Neuronal stem cell (in vitro differentiated cells): ENCODE measurements around the gene ACSS1.
A peak's percentile ranks its signal among the peaks of the same experiment; 100 is the strongest.

Source experiments
- DNase-seq: peaks from one replicate; pipeline ENCODE4 v3.0.0-alpha.2; 2013; ENCODE audit warnings: low spot score
- H2AFZ ChIP-seq: one replicate; pipeline ENCODE4 v1.6.1; 2013; ENCODE audit warnings: mild to moderate bottlenecking, low read length, inconsistent platforms
- H2AK5ac ChIP-seq: 2 replicates; pipeline ENCODE4 v1.6.1; 2013; ENCODE audit warnings: low read depth, mild to moderate bottlenecking, inconsistent platforms, low read length, moderate library complexity, mixed read lengths
- H2BK120ac ChIP-seq: 2 replicates; pipeline ENCODE4 v1.6.1; 2013; ENCODE audit warnings: low read depth, mild to moderate bottlenecking, inconsistent platforms, low read length, moderate library complexity, mixed read lengths
- H2BK12ac ChIP-seq: one replicate; pipeline ENCODE4 v1.6.1; 2013; ENCODE audit warnings: low read length, inconsistent platforms
- H2BK15ac ChIP-seq: 2 replicates; pipeline ENCODE4 v1.6.1; 2013; ENCODE audit warnings: mild to moderate bottlenecking, low read length, inconsistent platforms, mixed read lengths
- H2BK5ac ChIP-seq: one replicate; pipeline ENCODE4 v1.6.1; 2013; ENCODE audit warnings: inconsistent platforms, mild to moderate bottlenecking, low read length, moderate library complexity
- H3K14ac ChIP-seq: one replicate; pipeline ENCODE4 v1.6.1; 2013; ENCODE audit warnings: low read length, inconsistent platforms
- H3K18ac ChIP-seq: 2 replicates; pipeline ENCODE4 v1.6.1; 2013; ENCODE audit warnings: low read length, inconsistent platforms
- H3K23ac ChIP-seq: 2 replicates; pipeline ENCODE4 v1.6.1; 2013; ENCODE audit warnings: low read depth, mild to moderate bottlenecking, mixed read lengths, low read length, inconsistent platforms; ENCODE audit not compliant: poor library complexity
- H3K27ac ChIP-seq: replicated peaks from 3 replicates; pipeline ENCODE4 v1.5.1; 2013; ENCODE audit warnings: low read length, inconsistent platforms
- H3K27me3 ChIP-seq, 3 experiments: 2 replicates each; pipeline ENCODE4 v1.6.1; 2013; ENCODE audit warnings: low read length in 3 of 3, mild to moderate bottlenecking in 2 of 3, inconsistent platforms in 1 of 3, low read depth in 1 of 3, mixed read lengths in 1 of 3, moderate library complexity in 1 of 3; ENCODE audit not compliant: control insufficient read depth in 3 of 3, insufficient read depth in 3 of 3
- H3K36me3 ChIP-seq, 2 donors: replicated peaks in 1 of 2; 2 replicates each; pipeline ENCODE4 v1.6.1; 2013; ENCODE audit warnings: low read length in 2 of 2; ENCODE audit not compliant: control insufficient read depth in 2 of 2, insufficient read depth in 2 of 2
- H3K4ac ChIP-seq: 2 replicates; pipeline ENCODE4 v1.6.1; 2013; ENCODE audit warnings: inconsistent platforms, mild to moderate bottlenecking, low read length, moderate library complexity
- H3K4me1 ChIP-seq, 2 donors: 1 replicate in 1 of 2; 2 replicates in 1 of 2; pipeline ENCODE4 v1.6.1; 2013; ENCODE audit warnings: low read length in 2 of 2, low read depth in 1 of 2; ENCODE audit not compliant: control insufficient read depth in 2 of 2, insufficient read depth in 1 of 2
- H3K4me2 ChIP-seq: one replicate; pipeline ENCODE4 v1.6.1; 2013; ENCODE audit warnings: mild to moderate bottlenecking, low read length, inconsistent platforms; ENCODE audit not compliant: insufficient read depth, poor library complexity, severe bottlenecking
- H3K4me3 ChIP-seq, 2 donors: 2 replicates each; pipeline ENCODE4 v1.5.1; 2013; ENCODE audit warnings: low read length in 2 of 2, mild to moderate bottlenecking in 2 of 2, inconsistent platforms in 1 of 2, moderate library complexity in 1 of 2
- H3K79me1 ChIP-seq: one replicate; pipeline ENCODE4 v1.6.1; 2013; ENCODE audit warnings: low read depth, mild to moderate bottlenecking, inconsistent platforms, low read length, moderate library complexity
- H3K9ac ChIP-seq: one replicate; pipeline ENCODE4 v1.6.1; 2013; ENCODE audit warnings: mild to moderate bottlenecking, low read depth, low read length, inconsistent platforms; ENCODE audit not compliant: poor library complexity
- H3K9me3 ChIP-seq, 2 donors: replicated peaks in 1 of 2; 2 replicates each; pipeline versions ENCODE3 to v1.6.1; 2013; ENCODE audit warnings: low read length in 2 of 2, mild to moderate bottlenecking in 2 of 2, inconsistent platforms in 1 of 2, low read depth in 1 of 2, mixed read lengths in 1 of 2, moderate library complexity in 1 of 2; ENCODE audit not compliant: control insufficient read depth in 2 of 2, insufficient read depth in 1 of 2
- H4K8ac ChIP-seq: one replicate; pipeline ENCODE4 v1.6.1; 2013; ENCODE audit warnings: low read depth, mild to moderate bottlenecking, inconsistent platforms, low read length, moderate library complexity
- H4K91ac ChIP-seq: one replicate; pipeline ENCODE4 v1.6.1; 2013; ENCODE audit warnings: low read length, low read depth, mild to moderate bottlenecking, inconsistent platforms; ENCODE audit not compliant: poor library complexity
- WGBS, 2 donors: extraction: QIAGEN DNeasy Blood & Tissue Kit; methylation state at CpG; one replicate each; pipeline ENCODE4 v1.1.7; 2013; ENCODE audit warnings: missing lambda C conversion rate in 2 of 2, mixed read lengths in 1 of 2; ENCODE audit not compliant: insufficient read length in 2 of 2, insufficient replicate concordance in 1 of 2; ENCODE audit errors: extremely low coverage in 2 of 2; 5-methylcytosine and 5-hydroxymethylcytosine counted together

The ACSS1 gene

DNA sequence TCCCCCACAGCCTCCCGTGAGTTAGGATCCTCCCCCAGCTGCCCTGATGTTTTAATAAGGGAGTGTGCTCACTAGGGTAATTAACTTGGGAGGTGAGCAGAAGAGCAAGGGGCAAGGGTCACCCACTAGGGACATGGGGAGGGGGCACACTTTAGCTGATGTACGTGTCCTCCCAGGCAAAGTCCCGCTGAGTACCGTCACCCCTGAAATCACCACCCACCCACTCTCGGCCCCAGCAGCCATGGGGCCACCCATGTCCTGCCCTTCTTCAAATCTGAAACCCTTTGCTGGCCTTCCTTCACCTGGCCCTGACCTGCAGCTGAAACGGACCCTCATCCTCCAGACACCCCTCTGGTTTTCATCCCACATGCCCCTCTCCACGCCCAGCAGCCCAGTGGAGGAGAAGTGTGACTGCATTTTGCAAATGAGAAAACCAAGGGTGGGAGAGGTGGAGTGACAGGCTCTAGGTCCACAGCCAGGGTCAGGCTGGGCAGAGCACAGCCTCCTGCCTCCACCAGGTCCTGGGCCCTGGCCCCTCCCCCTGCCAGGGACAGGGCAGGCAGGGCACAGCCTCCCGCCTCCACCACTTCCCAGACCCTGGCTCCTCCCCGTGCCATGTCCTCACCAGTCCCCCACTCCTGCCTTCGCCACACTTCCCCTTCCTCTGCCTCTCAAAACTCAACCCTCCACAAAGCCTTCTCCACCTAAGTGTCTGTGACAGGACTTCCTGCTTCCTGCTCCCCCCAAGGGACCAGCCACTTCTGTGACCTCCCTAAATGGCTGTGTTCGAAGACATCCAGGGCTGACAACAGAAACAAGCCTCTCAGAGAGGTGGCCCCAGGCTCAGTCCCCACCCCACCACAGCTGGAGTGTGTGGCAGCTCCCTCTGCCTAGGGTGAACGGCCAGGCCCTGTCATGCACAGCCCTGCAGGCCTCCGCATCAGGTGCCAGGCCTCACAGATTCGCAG, 15.1 kb downstream of the ACSS1 start:
- Histone ChIP-seq H3K18ac (peak overlapping the region; percentile 77), H2BK12ac (no peak overlapping the region), H3K36me3 (no peaks in the 10 kb centered on the region), H3K4me3 (no peak overlapping the region), H4K8ac (no peak overlapping the region), H2AK5ac (peak overlapping the region; percentile 68), H4K91ac (no peak overlapping the region), H3K23ac (peak overlapping the region; percentile 69), H3K4me2 (no peak overlapping the region), H2BK120ac (no peak overlapping the region), H3K27ac (no peak overlapping the region), H3K4me1 (peaks cover 2 to 7% of the 10 kb centered on the region in 2 donors), H3K14ac (no peak overlapping the region), H3K9me3 (no peaks in the 10 kb centered on the region), H3K79me1 (no peaks in the 10 kb centered on the region), H2BK5ac (no peak overlapping the region), H3K9ac (peak overlapping the region; percentile 7), H3K27me3 (peaks cover 0 to 32% (median 0%) of the 10 kb centered on the region in 3 experiments), H2AFZ (peak overlapping the region; percentile 35), H2BK15ac (peak overlapping the region; percentile 31), H3K4ac (no peak overlapping the region)
- no CpG with 5 or more reads among the region's 14 CpGs for WGBS, 2 donors
- no peak for DNase-seq

DNA sequence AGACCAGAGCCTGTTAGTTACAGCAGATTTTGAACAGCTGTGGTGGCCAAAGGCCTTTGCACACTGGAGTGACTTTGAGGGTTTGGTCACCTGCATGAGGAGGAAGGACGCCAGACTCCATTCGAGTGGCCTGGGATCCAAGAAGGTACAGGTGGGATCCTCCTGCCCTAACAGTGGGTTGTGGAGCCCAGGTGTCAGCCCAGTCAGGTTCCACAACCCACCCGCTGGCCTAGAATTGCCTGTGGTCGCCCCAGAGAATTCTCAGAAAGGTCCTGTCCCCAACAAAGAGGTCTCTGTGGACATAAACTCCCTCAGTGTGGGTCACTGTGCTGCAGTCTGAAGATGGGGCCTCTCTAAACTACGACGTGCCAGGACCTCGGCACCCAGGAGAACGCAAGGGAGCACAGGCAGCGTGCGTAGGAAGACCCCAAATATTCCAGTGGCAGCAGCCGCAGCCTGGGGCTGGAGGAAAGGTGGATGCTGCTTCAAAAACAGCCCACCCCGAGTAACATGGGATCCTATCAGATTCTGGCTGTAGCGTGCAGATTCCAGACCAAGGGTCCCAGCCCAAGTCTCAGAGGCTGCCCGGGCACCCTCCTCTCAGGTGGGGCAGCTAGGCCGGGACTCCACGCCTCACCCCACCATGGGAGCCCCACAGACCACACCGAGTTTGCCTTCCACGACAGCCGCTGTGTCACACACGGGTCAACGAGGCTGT, 16.0 kb downstream of the ACSS1 start:
- Histone ChIP-seq H2AK5ac (peak overlapping the region; percentile 40), H4K91ac (no peak overlapping the region), H3K27ac (no peak overlapping the region), H4K8ac (no peak overlapping the region), H3K79me1 (no peaks in the 10 kb centered on the region), H3K4me1 (peaks cover 2 to 7% of the 10 kb centered on the region in 2 donors), H3K18ac (peak overlapping the region; percentile 60), H2BK12ac (no peak overlapping the region), H3K9me3 (no peaks in the 10 kb centered on the region), H3K4me2 (no peak overlapping the region), H2AFZ (no peak overlapping the region), H2BK5ac (no peak overlapping the region), H3K14ac (no peak overlapping the region), H3K27me3 (peaks cover 0 to 25% (median 0%) of the 10 kb centered on the region in 3 experiments), H3K4me3 (no peak overlapping the region), H3K23ac (peak overlapping the region; percentile 69), H2BK120ac (no peak overlapping the region), H3K4ac (no peak overlapping the region), H2BK15ac (no peak overlapping the region), H3K9ac (no peak overlapping the region), H3K36me3 (no peaks in the 10 kb centered on the region)
- WGBS, 2 donors, result no CpG with 5 or more reads among the region's 21 CpGs
- no peak for DNase-seq

DNA sequence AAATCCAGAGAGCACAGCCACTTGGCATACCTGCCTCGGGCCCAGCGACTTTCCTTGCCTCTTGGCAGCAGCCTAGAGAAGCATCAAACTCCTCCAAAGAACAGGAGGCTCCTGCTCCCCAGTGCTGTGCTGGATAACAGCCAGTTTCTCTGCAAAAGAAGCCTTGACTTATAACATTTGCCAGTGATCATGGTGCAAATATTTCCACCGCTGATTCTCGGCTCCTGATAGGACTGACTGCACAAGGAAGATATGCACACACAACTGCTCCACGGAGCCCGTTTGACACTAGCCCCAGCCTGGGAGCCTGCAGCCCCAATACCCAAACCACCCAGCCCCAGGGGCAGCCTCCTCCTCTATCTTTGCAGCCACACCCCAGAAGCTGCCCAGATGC, 17.5 kb downstream of the ACSS1 start:
- Histone ChIP-seq H4K8ac (no peak overlapping the region), H3K79me1 (no peaks in the 10 kb centered on the region), H3K4me1 (peaks cover 2 to 14% of the 10 kb centered on the region in 2 donors), H3K4me2 (no peak overlapping the region), H3K27ac (no peak overlapping the region), H2AK5ac (no peak overlapping the region), H2AFZ (no peak overlapping the region), H3K9me3 (no peaks in the 10 kb centered on the region), H2BK120ac (no peak overlapping the region), H3K27me3 (peaks cover 0 to 18% (median 2%) of the 10 kb centered on the region in 3 experiments), H4K91ac (no peak overlapping the region), H3K4ac (no peak overlapping the region), H3K36me3 (no peaks in the 10 kb centered on the region), H3K14ac (no peak overlapping the region), H3K23ac (no peak overlapping the region), H2BK12ac (no peak overlapping the region), H2BK15ac (no peak overlapping the region), H2BK5ac (no peak overlapping the region), H3K9ac (no peak overlapping the region), H3K18ac (no peak overlapping the region), H3K4me3 (no peak overlapping the region)
- no CpG with 5 or more reads among the region's 6 CpGs for WGBS, 2 donors
- no peak for DNase-seq
